GM12892 (cell line): ENCODE results near the gene ACTN1.

Source experiments
- DNase-seq: peaks from one replicate; pipeline ENCODE4 v3.0.0; 2011; ENCODE audit not compliant: insufficient read length
- FAIRE-seq: peaks from 2 replicates; lab custom pipeline; 2011; peaks lifted over from hg19 to GRCh38; lab: Jason Lieb, UNC
- POLR2A ChIP-seq: IDR thresholded peaks from 2 replicates; pipeline ENCODE4 v1.6.1; 2011; ENCODE audit warnings: low read depth, low read length, control low read depth
- POLR2AphosphoS5 ChIP-seq: IDR thresholded peaks from 2 replicates; pipeline ENCODE4 v1.6.1; 2011; ENCODE audit warnings: low read depth, low read length, control low read depth
- TAF1 ChIP-seq: IDR thresholded peaks from 2 replicates; pipeline ENCODE4 v1.6.1; 2011; ENCODE audit warnings: low read depth, mild to moderate bottlenecking, control low read depth, low read length, borderline replicate concordance

Gene ACTN1

GRCh38 chr14:68841016-68841809 is 137.9 kb downstream of the ACTN1 start:
- DNase-seq: no peak
- no peak for FAIRE-seq
- TF ChIP-seq POLR2AphosphoS5 (no peak), TAF1 (no peak), POLR2A (no peak)

DNA sequence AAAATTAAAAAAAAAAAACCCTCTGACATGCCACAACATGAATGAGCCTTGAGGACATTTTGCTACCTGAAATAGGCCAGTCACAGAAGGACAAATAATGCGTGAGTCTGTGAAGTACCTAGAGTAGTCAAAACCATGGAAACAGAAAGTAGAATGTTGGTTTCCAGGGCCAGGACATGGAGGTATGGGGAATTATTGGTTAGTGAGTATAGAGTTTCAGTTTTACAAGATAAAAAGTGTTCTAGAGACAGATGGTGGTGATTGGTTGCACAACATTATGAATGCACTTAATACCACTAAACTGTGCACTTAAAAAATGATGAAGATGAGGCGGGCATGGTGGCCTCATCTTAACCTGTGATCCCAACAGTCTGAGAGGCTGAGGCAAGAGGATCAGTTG is 138.6 kb downstream of the ACTN1 start:
- TF ChIP-seq TAF1: no peak
- TF ChIP-seq POLR2AphosphoS5: no peak
- DNase-seq (no peak), FAIRE-seq (peak; percentile 56)

DNA sequence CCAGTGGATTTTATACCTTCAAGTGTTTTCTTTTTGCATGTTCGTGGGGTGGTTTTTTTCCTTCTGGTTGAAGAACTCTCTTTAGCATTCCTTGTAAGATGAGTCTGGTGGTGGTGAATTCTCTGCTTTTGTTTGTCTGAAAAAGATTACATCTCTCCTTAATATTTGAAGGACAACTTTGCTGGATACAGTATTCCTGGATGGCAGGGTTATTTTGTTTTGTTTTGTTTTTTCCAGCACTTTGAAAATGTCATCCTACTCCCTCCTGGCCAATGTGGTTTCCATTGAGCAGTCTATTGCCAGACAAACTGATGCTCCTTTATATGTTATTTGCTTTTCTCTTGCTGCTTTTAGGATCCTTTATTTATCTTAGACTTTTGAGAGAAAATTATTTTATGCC is 143.0 kb downstream of the ACTN1 start:
- DNase-seq (no peak), FAIRE-seq (no peak)
- TF ChIP-seq POLR2A (no peak), TAF1 (no peak), POLR2AphosphoS5 (no peak)

- TF ChIP-seq POLR2A: no peak
- TF ChIP-seq TAF1: no peak
- no peak for TF ChIP-seq POLR2AphosphoS5
- DNase-seq (no peak), FAIRE-seq (no peak)
These were observed 144.3 kb downstream of the ACTN1 start for GRCh38 chr14:68834816-68835215.

- FAIRE-seq: no peak
- TF ChIP-seq POLR2A: no peak
- no peak for TF ChIP-seq TAF1
- TF ChIP-seq POLR2AphosphoS5: no peak
- DNase-seq: no peak
These were observed 150.4 kb downstream of the ACTN1 start for GRCh38 chr14:68828698-68829097.

DNA sequence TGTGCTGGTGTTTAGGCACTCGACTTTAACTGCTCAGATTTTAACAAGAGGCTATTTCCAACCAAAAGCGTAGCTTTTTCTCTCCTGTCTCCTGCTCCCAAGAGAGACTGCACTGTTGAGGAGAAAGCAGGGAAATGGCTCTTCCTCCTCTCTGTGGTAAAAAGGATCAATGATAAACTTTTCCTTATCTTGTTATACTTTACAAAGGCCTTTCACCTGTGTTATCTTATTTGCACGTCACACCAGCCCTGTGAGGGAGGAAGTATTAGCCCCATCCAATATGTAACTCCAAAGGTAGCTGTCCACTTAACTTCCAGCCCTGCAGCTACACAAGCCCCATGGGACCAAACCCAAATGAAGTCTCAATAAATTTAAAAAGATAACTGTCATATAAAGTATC is 153.4 kb downstream of the ACTN1 start:
- DNase-seq (no peak), FAIRE-seq (no peak)
- TF ChIP-seq TAF1 (no peak), POLR2A (no peak), POLR2AphosphoS5 (no peak)

DNA sequence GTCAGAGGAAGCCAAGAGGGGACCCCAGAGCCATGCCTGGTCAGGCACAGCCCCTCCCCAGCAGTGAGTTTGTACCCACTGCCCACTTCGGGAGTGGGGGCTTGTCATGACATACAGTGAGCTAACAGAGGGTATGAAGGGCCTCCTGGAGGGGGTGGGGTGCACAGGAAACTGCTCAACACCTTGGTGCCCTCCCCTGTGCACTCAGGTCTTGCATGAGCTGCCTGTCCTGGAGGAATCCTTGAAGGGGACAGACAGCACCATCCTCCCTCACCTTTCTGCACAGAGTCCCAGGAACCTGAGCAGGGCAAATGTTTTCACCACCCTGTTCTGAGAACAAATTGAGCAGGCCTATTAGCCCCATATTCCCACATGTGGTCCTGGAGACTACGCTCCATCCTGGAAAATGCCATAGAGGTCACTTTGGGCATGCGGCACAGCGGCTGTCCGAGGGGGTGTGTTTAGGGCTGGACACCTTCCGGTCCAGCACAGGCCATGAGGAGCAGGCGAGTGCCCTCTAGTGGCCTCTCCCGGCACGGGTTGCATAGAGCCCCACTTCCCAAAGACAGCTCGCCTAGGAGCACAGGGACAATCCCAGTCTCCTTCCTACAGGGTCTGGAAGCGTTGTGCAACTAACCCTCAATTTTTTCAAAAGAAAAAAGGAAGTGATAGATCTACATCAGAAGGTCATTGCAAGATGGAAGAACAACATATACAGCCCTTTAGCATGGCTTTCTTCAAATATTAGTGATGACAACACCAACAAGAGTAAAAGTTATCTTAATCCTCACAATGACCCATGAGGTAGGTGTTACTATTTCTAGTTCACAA is 154.4 kb downstream of the ACTN1 start:
- DNase-seq: no peak
- peak; percentile 81 for FAIRE-seq
- TF ChIP-seq TAF1 (no peak), POLR2A (no peak), POLR2AphosphoS5 (no peak)

GRCh38 chr14:68824207-68824516 is 154.9 kb downstream of the ACTN1 start:
- DNase-seq (no peak), FAIRE-seq (no peak)
- TF ChIP-seq POLR2AphosphoS5 (no peak), TAF1 (no peak), POLR2A (no peak)
